Measurements from ENCODE around the gene CTDP1.

CTDP1 gene

DNA sequence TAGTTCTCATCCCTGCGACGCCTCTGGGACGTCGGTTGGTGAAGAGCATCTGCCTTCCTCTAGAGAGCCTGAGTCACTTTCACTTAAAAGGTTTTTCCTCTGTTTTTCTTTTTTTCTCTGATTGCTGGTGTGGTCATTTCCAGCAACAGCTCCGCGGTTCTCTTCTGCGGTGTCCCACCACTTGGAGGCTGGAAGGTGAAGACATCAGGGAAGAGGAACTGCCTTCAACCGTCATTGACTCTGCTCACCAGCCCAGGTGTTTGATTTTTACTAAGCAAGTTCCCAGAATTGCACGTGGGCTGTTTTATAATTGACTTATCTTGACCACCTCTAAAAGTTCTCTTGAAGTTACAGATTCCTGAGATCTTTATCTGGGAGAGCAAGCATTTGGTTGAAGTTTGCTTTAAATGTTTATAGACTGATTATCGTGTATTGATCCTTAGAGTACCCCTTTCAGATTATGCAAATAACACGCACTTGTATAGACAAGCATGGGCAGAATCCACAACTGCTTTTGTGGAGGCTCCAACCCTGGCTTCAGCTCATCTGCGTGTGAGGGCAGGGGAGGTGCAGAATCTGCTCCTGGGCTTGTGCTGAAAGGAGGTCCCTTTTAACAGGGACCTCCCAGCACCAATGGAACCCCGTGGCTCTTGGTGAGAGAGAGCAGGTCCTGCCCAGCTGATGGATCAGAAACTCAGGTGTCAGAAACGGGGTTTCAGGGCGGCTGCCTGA is 3.5 kb downstream of the CTDP1 start:
- Histone ChIP-seq H2AFZ (ENCODE audit: low read length) (no peak overlapping the region), H3K36me3 (replicated peaks; ENCODE audit: insufficient read depth, low read length) (peaks cover 5% of the 10 kb centered on the region; the same call in 1 of the 2 replicates), H3K27ac (ENCODE audit: low read length) (no peak overlapping the region), H3K79me2 (ENCODE audit: low read length) (peaks cover 73% of the 10 kb centered on the region), H3K9ac (ENCODE audit: low read length) (no peak overlapping the region), H3K9me2 (replicated peaks; ENCODE audit: insufficient read depth, low read length) (no peaks in the 10 kb centered on the region), H3K4me1 (ENCODE audit: low read length) (peaks cover 12% of the 10 kb centered on the region; the same call in 1 of the 2 replicates), H3F3A (ENCODE audit: insufficient read depth, low read length) (no peaks in the 10 kb centered on the region), H3K4me2 (ENCODE audit: low read depth, low read length) (no peak overlapping the region), H3K27me3 (replicated peaks; ENCODE audit: insufficient read depth, low read length) (no peaks in the 10 kb centered on the region), H3K4me3 (ENCODE audit: low read length) (no peak overlapping the region), H4K20me1 (ENCODE audit: insufficient read depth, low read length) (no peaks in the 10 kb centered on the region), H3K9me3 (replicated peaks; ENCODE audit: insufficient read depth, low read length) (no peaks in the 10 kb centered on the region)
- no peak for DNase-seq
- TF ChIP-seq, protein P1, sequence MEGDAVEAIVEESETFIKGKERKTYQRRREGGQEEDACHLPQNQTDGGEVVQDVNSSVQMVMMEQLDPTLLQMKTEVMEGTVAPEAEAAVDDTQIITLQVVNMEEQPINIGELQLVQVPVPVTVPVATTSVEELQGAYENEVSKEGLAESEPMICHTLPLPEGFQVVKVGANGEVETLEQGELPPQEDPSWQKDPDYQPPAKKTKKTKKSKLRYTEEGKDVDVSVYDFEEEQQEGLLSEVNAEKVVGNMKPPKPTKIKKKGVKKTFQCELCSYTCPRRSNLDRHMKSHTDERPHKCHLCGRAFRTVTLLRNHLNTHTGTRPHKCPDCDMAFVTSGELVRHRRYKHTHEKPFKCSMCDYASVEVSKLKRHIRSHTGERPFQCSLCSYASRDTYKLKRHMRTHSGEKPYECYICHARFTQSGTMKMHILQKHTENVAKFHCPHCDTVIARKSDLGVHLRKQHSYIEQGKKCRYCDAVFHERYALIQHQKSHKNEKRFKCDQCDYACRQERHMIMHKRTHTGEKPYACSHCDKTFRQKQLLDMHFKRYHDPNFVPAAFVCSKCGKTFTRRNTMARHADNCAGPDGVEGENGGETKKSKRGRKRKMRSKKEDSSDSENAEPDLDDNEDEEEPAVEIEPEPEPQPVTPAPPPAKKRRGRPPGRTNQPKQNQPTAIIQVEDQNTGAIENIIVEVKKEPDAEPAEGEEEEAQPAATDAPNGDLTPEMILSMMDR (IDR thresholded peaks at IDR 0.05; ENCODE audit: low read length): no peak
- TF ChIP-seq EZH2phosphoT487 (IDR thresholded peaks at IDR 0.05; ENCODE audit: low read length) (no peak), EZH2 (optimal IDR thresholded peaks at IDR 0.05; ENCODE audit: low read depth, low read length) (no peak)

DNA sequence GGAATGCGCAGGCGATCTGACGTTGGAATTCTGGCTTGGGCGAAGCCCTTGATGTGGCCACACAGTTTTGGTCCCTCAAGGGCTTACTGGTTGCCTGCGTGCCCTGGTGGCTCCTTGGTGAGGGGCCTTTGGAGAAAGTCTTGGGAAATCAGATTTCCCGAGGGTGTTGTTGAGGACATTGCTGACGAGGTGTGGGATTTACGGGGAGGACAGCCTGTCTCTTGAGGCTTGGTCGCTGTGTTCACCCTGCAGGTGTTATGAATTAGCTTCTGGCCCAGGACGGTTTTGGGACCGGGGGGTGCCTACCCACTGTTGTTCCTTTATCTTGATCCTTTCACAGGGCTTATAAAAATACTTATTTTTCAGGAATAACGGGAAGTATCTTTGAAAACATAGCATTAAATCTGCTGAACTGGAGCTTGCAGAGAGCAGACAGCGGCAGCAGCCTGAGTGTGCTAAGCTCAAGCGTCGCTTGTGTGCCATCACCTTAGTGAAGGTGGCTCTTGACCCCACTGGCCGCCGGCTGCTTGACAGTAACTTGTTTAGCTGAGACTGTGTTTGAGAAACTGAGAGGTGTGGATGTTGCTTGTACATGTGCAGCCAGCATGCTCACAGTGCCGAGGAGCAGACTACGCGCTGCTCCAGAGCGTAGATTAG is 4.2 kb downstream of the CTDP1 start:
- no peak overlapping the region for H3K27ac ChIP-seq (ENCODE audit: low read length)

DNA sequence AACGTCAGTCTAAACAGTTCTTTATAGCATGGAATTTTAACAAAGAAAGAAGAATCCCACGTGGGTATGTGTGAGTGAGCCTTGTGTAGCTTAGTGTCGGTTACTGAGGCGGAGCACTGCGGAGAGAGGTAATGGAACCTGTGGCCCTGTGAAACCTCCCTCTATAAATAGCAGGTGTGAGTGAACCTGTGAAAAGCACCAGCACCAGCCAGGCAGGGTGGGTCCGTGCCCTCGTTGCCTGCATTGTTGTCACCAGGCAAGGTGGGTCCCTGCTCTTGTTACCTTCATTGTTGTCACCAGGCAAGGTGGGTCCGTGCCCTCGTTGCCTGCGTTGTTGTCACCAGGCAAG is 4.7 kb downstream of the CTDP1 start:
- TF ChIP-seq EZH2phosphoT487 (IDR thresholded peaks at IDR 0.05; ENCODE audit: low read length) (no peak), EZH2 (optimal IDR thresholded peaks at IDR 0.05; ENCODE audit: low read depth, low read length) (no peak)
- TF ChIP-seq, protein P1 (IDR thresholded peaks at IDR 0.05; ENCODE audit: low read length): no peak
- Histone ChIP-seq H2AFZ (ENCODE audit: low read length) (no peak overlapping the region), H3F3A (ENCODE audit: insufficient read depth, low read length) (no peaks in the 10 kb centered on the region), H3K4me1 (ENCODE audit: low read length) (peaks cover 9% of the 10 kb centered on the region; the same call in 1 of the 2 replicates), H3K9me2 (replicated peaks; ENCODE audit: insufficient read depth, low read length) (no peaks in the 10 kb centered on the region), H3K27ac (ENCODE audit: low read length) (no peak overlapping the region), H3K4me3 (ENCODE audit: low read length) (no peak overlapping the region), H3K36me3 (replicated peaks; ENCODE audit: insufficient read depth, low read length) (peaks cover 5% of the 10 kb centered on the region; the same call in 1 of the 2 replicates), H3K79me2 (ENCODE audit: low read length) (peaks cover 83% of the 10 kb centered on the region), H3K4me2 (ENCODE audit: low read depth, low read length) (no peak overlapping the region), H4K20me1 (ENCODE audit: insufficient read depth, low read length) (no peaks in the 10 kb centered on the region), H3K27me3 (replicated peaks; ENCODE audit: insufficient read depth, low read length) (no peaks in the 10 kb centered on the region), H3K9ac (ENCODE audit: low read length) (no peak overlapping the region), H3K9me3 (replicated peaks; ENCODE audit: insufficient read depth, low read length) (no peaks in the 10 kb centered on the region)
- no peak for DNase-seq

More for the DNA sequence above, 4.2 kb downstream of the CTDP1 start:
- Histone ChIP-seq H3K27me3 (replicated peaks; ENCODE audit: insufficient read depth, low read length) (no peaks in the 10 kb centered on the region), H3K36me3 (replicated peaks; ENCODE audit: insufficient read depth, low read length) (peaks cover 5% of the 10 kb centered on the region; the same call in 1 of the 2 replicates), H3K9me3 (replicated peaks; ENCODE audit: insufficient read depth, low read length) (no peaks in the 10 kb centered on the region), H3K4me1 (ENCODE audit: low read length) (peaks cover 9% of the 10 kb centered on the region; the same call in 1 of the 2 replicates), H3K9me2 (replicated peaks; ENCODE audit: insufficient read depth, low read length) (no peaks in the 10 kb centered on the region), H3K4me2 (ENCODE audit: low read depth, low read length) (no peak overlapping the region), H3K79me2 (ENCODE audit: low read length) (peaks cover 78% of the 10 kb centered on the region), H3F3A (ENCODE audit: insufficient read depth, low read length) (no peaks in the 10 kb centered on the region), H4K20me1 (ENCODE audit: insufficient read depth, low read length) (no peaks in the 10 kb centered on the region), H3K9ac (ENCODE audit: low read length) (no peak overlapping the region), H2AFZ (ENCODE audit: low read length) (no peak overlapping the region), H3K4me3 (ENCODE audit: low read length) (no peak overlapping the region)
- TF ChIP-seq EZH2 (optimal IDR thresholded peaks at IDR 0.05; ENCODE audit: low read depth, low read length) (no peak), EZH2phosphoT487 (IDR thresholded peaks at IDR 0.05; ENCODE audit: low read length) (no peak)
- TF ChIP-seq, protein P1 (IDR thresholded peaks at IDR 0.05; ENCODE audit: low read length): no peak
- no peak for DNase-seq

All from MM.1S (cell line).